GM18517 (cell line): ENCODE measurements around the gene DHX40.
"Not testable (repeated sequence)": the region's sequence is repeated elsewhere in the genome, so short reads cannot be mapped to it uniquely, and the experiment has no call there.

Source experiments
- ATAC-seq: cut with Tn5 transposase; IDR thresholded peaks from one replicate; pipeline ENCODE4 v1.9.1; 2021; ENCODE audit warnings: mild to moderate bottlenecking, moderate library complexity; ENCODE audit not compliant: unreplicated experiment

The DHX40 gene, protein sequence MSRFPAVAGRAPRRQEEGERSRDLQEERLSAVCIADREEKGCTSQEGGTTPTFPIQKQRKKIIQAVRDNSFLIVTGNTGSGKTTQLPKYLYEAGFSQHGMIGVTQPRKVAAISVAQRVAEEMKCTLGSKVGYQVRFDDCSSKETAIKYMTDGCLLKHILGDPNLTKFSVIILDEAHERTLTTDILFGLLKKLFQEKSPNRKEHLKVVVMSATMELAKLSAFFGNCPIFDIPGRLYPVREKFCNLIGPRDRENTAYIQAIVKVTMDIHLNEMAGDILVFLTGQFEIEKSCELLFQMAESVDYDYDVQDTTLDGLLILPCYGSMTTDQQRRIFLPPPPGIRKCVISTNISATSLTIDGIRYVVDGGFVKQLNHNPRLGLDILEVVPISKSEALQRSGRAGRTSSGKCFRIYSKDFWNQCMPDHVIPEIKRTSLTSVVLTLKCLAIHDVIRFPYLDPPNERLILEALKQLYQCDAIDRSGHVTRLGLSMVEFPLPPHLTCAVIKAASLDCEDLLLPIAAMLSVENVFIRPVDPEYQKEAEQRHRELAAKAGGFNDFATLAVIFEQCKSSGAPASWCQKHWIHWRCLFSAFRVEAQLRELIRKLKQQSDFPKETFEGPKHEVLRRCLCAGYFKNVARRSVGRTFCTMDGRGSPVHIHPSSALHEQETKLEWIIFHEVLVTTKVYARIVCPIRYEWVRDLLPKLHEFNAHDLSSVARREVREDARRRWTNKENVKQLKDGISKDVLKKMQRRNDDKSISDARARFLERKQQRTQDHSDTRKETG

DNA sequence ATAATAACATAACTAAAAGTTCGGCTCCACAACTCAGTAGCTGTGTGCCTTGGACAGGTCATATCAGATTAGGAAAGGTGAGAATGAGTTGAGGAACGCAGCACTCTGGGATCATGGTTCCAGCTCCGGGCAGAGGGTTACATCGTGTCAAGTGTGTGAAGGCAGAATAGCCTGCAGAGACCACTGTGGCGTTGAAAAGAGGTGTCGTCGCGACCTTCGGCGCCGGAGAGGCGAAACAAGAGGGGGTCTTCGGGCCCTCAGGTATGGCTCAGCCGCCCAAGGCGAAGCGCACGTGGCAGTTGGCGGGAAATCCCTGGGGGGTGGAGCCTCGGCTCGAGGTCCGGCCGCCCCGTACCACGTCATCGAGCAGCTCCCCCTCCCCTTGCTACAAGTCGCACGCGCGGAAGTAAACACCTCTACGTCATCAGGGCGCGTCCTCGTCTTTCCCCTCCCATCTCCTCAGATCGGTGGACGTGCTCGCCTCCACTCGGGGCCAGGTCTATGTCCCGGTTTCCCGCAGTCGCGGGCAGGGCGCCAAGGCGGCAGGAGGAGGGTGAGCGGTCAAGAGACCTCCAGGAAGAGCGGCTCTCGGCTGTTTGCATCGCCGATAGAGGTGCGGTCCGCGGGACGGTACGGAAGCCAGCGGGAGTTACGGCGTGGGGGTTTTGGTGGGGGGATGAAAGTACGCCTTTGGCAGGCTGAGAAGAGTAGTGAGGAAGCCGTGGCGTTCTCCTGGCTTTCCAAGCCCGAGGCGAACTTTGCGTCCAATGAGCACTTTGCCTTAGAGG, at the start of gene DHX40:
DHX40 (plus strand) TSS at position 440 of the 788 bp plus-strand sequence; CDS start at position 502, 62 bp downstream.
- peak; percentile 77 for ATAC-seq

DNA sequence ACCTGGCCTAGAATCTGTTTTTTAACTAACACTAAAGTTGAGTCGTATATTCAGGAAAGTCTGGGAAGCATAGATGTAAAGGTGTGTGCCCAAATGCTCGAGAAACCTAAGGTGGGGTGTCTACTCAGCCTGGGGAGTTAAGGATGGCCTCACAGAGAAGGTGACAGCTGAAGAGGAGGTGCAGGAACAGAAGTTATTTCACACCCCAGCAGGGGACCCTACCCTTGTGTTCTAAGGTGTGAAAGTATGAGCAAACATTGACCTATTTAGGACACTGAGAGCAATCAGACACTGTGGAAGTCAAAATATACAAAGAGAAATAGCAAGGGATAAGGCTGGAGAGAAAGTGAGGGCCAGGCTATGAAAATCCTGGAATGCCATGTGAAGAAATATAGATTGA, 49.0 kb upstream of the DHX40 start:
- no peak for ATAC-seq

DNA sequence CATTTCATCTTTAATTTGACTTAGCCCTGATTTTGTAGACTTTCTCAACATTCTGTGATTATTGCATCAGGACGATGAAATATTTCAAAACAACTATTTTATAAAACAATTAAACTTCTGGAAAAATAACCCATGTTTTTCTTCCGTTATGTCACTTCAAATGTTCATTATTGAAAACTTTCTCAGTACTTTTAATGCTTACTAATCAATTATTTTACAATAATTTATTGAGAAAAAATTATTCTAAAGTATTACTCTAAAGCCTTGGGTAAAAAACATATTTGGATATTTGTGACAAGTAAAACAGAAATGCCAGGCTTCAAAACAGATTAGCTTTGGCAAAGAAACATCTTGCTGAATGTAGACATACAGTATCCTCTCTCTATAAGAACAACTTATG, 46.3 kb upstream of the DHX40 start:
- no peak for ATAC-seq

DNA sequence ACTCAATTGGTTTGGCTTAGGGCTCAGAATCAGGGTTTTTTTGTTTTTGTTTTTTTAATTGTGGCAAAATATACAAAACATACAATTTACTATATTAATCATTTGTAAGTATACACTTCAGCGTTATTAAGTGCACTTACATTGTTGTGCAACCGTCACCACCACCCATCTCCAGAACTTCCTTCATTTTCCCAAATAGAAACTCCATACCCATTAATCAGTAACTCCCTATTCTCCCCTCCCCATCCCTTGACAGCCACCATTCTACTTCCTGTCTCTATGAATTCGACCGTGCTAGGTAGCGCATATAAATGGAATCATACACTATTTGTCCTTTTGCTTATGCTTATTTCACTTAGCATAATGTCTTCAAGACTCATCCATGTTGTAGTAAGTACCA, 45.2 kb upstream of the DHX40 start:
- ATAC-seq: no peak

DNA sequence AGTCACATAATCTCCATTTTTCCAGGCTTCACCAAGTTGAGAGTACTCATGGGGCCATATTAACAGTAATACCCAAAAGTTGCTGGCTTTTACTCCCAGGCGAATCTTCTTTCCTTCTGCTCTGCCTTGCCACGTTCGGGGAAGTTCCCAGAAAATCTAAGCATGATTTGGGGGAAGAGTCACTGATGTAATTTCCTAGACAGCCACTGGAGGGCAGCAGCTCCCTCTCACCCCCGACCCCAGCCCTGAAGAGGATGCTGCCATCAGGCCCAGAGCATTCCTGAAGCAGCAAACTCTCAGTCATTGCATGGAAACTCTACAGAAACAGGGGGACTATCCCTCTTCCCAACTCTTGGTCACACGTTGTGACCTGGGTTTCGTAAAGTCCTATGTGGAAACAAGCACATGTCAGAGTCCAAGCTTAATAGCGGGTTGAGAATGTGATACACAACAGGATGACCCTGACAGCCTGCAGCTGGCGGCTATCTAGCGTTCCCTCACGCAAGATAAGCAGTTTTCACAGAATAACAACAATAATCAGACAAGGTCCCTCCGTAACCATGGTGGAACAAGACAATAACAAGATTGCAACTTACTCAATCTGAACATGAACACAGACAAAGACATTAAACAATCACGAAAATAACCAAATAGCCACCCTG, 43.8 kb upstream of the DHX40 start:
- ATAC-seq: no peak

DNA sequence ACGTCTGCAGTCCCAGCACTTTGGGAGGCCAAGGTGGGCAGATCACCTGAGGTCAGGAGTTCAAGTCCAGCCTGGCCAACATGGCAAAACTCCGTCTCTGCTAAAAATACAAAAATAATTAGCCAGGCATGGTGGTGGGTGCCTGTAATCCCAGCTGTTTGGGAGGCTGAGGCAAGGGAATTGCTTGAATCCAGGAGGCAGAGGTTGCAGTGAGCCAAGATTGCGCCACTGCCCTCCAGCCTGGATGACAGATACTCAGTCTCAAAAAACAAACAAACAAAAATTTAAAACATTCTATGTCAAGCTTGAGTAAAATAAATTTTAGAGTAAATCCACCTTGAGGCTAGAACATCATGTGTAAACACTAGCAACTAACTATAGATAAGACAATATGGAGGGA, 40.5 kb upstream of the DHX40 start:
- ATAC-seq: not testable (repeated sequence)

DNA sequence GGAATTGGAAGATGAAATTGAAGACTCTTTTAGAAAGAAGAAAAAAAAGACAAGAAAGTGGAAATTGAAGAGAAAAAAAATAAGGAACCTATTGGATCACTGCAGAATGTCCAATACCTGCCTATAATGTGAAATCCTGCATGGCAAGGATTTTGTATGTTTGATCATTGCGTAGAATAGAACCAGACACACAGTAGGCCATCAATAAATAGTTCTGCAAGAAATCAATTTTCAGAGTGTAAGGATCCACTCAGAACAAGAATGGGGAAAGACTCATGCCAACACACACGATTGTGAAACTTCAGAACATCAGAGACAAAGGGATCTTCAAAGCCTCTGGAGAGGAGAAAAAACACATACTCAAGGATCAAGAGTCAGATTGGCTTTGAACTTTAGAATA, 39.7 kb upstream of the DHX40 start:
- ATAC-seq: no peak

DNA sequence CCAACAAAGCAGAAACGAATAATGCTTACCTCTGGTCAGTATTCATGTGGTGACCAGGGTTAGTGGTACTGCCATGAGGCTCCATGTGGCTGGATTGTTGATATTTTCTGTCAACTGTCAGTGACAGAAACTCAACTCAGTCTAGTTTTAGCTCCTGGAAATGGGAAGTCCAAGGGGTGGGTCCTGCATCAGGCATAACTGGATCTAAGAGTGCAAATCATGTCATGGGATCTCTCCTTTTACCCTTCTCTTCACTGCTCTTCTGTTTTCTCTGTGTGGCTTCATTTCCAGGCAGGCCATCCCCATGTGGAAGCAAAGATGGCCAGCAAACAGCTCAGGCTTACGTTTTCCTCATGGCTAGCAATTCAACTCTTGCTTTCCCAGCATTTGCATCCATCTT, 39.0 kb upstream of the DHX40 start:
- ATAC-seq: no peak

DNA sequence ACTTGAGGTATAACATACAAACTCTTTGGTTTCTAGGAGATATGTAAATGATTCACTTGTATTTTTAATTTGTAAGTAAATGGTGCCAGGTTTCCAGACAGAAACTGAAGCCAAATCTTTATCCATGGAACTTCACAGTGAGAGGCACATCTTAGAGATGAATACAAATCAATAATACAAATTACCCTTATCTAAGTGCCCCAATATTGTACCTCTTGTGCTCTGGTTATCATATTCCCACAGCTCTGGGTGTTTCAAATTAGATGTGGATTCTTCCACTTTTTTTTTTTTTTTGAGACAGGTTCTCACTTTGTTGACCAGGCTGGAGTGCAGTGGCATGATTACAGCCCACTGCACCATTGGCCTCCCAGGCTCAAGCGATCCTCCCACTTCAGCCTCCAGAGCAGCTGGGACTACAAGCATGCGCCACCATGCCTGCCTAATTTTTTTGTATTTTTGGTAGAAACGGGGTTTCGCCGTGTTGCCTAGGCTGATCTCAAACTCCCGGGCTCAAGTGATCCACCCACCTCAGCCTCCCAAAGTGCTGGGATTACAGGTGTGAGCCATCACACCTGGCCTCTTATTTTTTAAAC, 38.0 kb upstream of the DHX40 start:
- no peak for ATAC-seq

DNA sequence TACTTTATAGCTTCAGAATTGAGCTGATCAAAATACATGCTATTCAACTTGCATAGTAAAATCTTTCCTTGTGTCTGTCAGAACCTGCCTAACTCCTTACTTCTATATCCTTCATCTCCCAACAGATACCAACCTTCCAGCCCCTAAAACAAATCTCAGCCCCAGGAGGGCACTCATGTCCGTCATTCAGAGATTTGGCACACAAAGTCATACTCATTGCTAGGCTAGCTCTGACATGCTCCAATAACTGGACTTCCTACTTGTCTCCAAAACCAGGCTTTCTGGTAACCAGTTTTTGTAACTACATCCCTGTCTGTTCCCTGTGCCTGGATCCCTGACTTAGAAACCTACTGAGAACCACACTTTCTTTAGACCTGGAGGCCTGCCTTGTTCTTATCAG, 37.5 kb upstream of the DHX40 start:
- ATAC-seq: no peak

DNA sequence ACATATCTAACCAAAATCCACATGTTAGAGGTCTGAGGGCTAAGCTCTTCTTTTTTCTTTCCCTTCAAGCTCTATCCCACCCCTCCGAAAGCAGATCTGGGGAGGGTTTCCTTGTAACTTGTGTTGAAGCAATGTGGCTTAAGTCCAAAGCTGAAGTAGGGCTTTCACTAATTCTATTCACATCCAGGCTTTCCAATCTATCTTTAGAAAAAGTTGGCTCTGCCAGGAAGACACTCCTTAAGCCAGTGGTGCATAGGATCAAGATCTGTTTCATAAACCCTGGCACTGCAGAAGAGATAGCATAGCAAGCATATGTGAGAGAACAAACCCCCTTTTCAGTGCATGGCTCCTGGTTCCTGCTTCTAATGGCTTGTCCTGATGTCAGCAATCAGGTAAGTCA, 34.9 kb upstream of the DHX40 start:
- ATAC-seq: no peak

DNA sequence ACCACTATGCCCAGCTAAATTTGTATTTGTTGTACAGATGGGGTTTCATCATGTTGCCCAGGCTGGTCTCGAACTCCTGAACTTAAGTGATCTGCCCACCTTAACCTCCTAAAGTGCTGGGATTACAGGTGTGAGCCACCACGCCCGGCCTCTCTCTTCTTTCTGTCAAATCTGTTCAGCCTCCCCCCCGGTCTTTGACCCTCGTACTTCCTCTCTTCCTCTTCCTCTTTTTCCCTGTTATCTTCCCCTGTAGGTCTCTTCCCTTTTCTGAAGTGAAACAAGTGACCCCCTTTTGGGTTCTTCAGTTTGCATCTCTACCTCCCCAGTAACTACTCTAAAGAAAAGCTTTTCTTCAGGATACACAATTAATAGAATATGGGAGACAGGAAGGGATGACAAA, 31.7 kb upstream of the DHX40 start:
- ATAC-seq: no peak

DNA sequence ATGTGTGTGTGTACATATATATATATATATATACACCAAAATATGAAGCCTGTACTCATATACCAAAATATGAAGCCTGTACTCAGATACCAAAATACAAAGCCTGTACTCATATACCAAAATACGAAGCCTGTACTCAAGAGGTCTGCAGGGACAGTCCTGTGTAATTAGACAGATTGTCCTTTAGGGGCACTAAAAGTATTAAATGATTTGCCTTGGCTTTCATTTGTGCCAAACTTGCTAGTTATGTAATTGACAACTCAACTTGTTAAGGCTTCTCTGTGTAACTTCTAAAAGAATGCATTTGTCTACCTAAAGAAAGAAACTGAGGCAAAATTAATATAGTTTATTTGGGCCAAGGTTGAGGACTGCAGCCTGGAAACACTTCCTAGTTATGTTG, 30.8 kb upstream of the DHX40 start:
- no peak for ATAC-seq

DNA sequence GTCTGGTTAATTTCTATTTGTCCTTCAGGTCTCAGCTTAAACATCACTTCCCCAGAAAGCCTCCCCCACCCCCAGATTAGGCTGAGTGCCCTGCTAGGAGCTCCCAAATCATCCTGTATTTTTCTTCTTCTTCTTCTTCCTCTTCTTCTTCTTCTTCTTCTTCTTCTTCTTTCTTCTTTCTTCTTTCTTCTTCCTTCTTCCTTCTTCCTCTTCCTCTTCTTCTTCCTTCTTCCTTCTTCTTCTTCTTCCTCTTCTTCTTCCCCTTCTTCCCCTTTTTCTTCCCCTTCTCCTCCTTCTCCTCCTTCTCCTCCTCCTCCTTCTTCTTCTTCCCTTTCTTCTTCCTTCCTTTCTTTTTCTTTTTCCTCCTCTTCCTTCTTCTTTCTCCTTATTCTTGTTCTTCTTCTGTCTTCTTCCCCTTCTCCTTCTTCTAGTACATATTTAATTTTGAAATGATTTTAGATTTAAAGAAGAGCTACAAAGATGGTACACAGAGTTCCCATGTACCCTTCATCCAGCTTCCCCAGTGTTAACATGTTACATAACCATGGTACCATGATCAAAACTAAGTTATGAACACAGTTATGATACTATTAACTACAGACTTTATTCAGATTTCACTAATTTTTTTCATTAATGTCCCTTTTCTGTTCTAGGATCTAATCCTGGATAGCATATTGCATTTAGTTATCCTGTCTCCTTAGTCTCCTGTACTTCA, 27.1 kb upstream of the DHX40 start:
- no peak for ATAC-seq

DNA sequence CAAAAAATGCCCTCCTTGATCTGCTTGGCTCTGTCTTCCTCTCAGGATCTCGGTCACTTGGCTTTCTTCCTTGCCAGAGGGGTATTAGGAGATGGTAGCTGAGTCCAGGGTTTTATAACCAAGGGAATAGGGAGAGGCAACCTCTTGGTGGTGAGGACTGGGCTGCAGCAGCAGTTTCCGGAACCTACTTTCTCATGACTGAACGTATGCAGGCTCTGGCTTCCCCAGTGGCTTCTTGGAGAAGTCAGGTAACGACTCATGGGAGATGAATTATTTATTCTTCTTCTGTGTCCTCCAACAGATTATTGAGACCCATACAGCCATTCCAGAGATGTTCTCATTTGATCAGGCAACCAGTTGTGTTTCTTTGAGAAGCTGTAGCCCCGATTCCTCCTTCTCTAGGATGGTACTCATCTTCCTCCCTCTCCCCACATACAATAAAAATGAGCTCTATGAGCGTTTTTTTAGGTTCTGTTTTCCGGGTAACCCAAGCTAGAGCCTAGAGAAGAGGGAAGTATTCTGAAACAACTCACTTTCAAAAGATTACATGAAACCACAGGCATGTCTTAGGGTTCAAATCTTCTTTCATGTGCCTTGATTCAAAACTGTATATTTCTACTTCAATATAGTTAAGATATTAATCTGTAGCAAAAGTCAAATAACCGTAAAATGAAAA, 22.3 kb upstream of the DHX40 start:
- no peak for ATAC-seq

DNA sequence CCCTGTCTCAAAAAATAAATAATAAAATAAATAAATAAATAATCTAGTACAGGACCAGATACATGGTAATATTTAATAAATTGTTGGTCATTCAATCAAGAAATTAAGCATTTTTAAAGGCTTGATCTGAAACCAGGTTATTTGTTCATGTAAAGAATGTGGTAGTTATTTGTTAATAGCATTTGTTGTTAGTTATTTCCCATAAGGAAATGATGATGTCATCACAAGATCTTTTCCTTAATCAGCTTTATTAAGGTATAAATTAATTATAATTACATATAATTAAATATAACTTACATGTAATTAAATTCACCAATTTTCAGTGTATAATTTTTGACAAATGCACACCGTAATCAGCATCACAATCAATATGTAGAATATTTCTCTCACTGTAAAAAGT, 19.5 kb upstream of the DHX40 start:
- ATAC-seq: no peak

DNA sequence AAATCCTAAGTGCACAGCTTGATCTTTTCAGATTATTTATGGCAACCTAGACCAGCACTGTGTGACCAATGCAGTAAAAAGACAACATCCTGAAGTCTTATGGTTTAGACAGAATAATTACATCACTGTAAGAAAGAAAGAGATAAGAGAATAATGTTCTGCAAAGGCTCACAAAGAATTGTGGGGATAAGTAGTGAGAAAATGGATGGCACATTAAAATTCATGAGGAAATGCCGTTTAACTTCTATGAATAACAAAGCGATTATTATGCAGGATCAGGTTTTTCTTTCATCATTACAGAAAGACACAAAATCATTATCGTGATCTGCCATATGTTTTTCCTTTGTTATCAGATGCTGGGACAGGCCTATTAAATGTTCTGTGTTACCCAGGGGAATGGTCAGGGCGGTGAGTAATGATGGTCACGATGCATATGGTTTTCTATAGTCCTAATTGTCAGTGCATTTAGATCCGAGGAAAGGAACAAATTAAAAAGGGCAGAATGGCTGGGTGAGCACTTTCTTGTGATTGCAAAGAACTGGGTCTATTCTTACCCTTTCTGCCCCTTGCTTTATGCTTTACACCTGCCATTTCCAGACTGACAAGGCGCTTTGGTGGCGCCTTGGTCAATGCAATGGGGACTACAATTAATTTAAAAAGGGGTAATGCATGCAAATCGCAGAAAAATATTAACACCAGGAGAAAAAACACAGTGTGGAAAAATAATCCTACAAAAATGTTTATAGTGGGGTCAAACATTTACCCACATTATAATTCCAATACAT, 18.1 kb upstream of the DHX40 start:
- no peak for ATAC-seq

DNA sequence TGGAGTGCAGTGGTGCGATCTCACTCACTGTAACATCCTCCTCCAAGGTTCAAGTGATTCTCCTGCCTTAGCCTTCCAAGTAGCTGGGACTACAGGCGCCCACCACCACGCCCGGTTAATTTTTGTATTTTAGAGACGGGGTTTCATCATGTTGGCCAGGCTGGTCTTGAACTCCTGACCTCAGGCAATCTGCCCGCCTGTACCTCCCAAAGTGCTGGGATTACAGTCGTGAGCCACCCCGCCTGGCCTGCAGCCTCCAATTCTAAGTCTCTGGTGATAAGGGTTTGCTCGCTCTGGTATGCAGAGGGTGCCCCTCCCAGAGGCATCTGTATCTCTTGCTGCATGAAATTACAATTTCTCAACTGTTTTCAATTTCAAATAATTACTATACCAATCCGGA, 16.4 kb upstream of the DHX40 start:
- not testable (repeated sequence) for ATAC-seq

DNA sequence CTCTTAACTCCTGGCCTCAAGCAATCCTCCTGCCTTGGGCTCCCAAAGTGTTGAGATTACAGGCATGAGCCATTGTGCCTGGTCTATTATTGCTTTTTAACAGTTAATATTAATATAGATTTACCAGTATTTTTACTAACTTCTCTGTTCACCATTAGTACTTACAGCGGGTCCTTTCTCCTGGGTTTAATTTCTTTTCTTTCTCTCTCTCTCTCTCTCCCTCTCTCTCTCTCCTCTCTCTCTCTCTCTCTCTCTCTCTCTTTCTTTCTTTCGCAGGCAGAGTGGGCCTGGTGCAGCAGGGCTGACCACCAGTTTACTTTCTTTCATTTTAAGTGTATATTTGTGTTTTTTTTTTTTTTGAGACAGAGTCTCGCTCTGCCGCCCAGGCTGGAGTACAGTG, 14.7 kb upstream of the DHX40 start:
- no peak for ATAC-seq
